Heart left ventricle (tissue), 16 donors: Measurements from ENCODE around the gene FHIP2A. TPM values are rescaled to one million over a fixed set of nuclear protein-coding genes. Genes with fewer than 3 reads are reported as not detected.
"Not testable (repeated sequence)": the region's sequence is repeated elsewhere in the genome, so short reads cannot be mapped to it uniquely, and the experiment has no call there.

Experiments used
- ATAC-seq, 4 donors: fragments of 200-7000 bp; cut with Tn5 transposase; one replicate each; pipeline ENCODE4 v1.9.1; 2020 to 2022; ENCODE audit warnings: moderate library complexity in 4 of 4, mild to moderate bottlenecking in 3 of 4, moderate number of reproducible peaks in 1 of 4
- DNase-seq, 5 donors: peaks; one replicate each; pipeline ENCODE4 v3.0.0-alpha.2; 2020
- H3K27ac ChIP-seq, 12 donors: fragments of 200-600 bp; sonication (generic) in 4 of 12; one replicate each; pipeline versions ENCODE4 v1.5.0 to v1.8.0; 2016 to 2022; ENCODE audit warnings: mild to moderate bottlenecking in 2 of 12
- H3K27me3 ChIP-seq, 9 donors: fragments of 200-600 bp; sonication (generic) in 2 of 9; one replicate each; pipeline versions ENCODE4 v1.5.1 to v1.8.0; 2016 to 2022; ENCODE audit warnings: mild to moderate bottlenecking in 3 of 9
- H3K36me3 ChIP-seq, 9 donors: fragments of 200-600 bp; sonication (generic) in 2 of 9; one replicate each; pipeline versions ENCODE4 v1.5.0 to v1.8.0; 2018 to 2022; ENCODE audit warnings: mild to moderate bottlenecking in 2 of 9
- H3K4me1 ChIP-seq, 12 donors: fragments of 200-600 bp; sonication (generic) in 4 of 12; one replicate each; pipeline versions ENCODE4 v1.5.0 to v1.8.0; 2016 to 2022; ENCODE audit warnings: mild to moderate bottlenecking in 3 of 12
- H3K4me3 ChIP-seq, 12 donors: fragments of 200-600 bp; sonication (generic) in 4 of 12; one replicate each; pipeline versions ENCODE4 v1.5.0 to v1.8.0; 2017 to 2022; ENCODE audit warnings: mild to moderate bottlenecking in 9 of 12, moderate library complexity in 4 of 12
- H3K9me3 ChIP-seq, 12 donors: fragments of 200-600 bp; sonication (generic) in 4 of 12; one replicate each; pipeline versions ENCODE4 v1.5.0 to v1.8.0; 2016 to 2022; ENCODE audit warnings: mild to moderate bottlenecking in 1 of 12
- CTCF ChIP-seq, 12 donors: fragments of 200-600 bp; sonication (generic) in 4 of 12; IDR thresholded peaks; one replicate each; pipeline versions ENCODE4 v1.5.0 to v1.8.0; 2018 to 2022; ENCODE audit warnings: antibody characterized with exemption in 12 of 12, mild to moderate bottlenecking in 5 of 12
- POLR2A ChIP-seq, 2 donors: fragments of 450-650 bp; IDR thresholded peaks; one replicate each; pipeline ENCODE4 v1.6.1; 2017; ENCODE audit warnings: antibody characterized with exemption in 2 of 2, mild to moderate bottlenecking in 2 of 2, moderate library complexity in 2 of 2
- WGBS, 4 donors: extraction: QIAGEN DNeasy Blood & Tissue Kit in 2 of 4; methylation state at CpG; one replicate each; pipeline versions ENCODE4 v1.1.5 to v1.1.7; 2013 to 2018; 5-methylcytosine and 5-hydroxymethylcytosine counted together
- intact Hi-C, 10 donors: fragments of 100-400 bp; cut with DNase I; formaldehyde crosslinking; loops; one replicate each; pipeline versions ENCODE4 v1.11.1 to v1.14.2; 2022
- polyA plus RNA-seq, 2 donors: library from polyadenylated mRNA; stranded (reverse); fragments of 200-250 nt; gene quantifications; one replicate each; pipeline ENCODE4 v1.2.3, GENCODE V29; 2013
- total RNA-seq, 9 donors: library from RNA; depleted of rRNA in 2 of 9; stranded (reverse); fragments of >200 nt in 2 of 9; fragmentation: NEBNext Ultra II Directional in 3 of 9; extraction: Animal tissue kit (Norgen Biotek cat#: 25700) in 3 of 9; gene quantifications; one replicate each; pipeline versions ENCODE4 v1.1.0 to v1.2.4, GENCODE V29; 2016 to 2023
- donor health status: ischemic (EF 13 %, LVEDD 7.1; RV severe dilation, severe dysfunction).
- donor health status: healthy with polysubstance abuse.
- donor health status: DM: no; HTN: yes; CAD: no.
- donor health status: DM: no; HTN: no; CAD: no.
- donor health status: ischemic (EF 25% LVEDD 6.9; RV normal size, moderate dysfunction).
- donor health status: ischemic (EF 25% LVEDD 5.7; RV mildly dilated, moderate dysfunction).
- donor health status: healthy.
- donor health status: DM: yes; HTN: yes; CAD: no.
- donor health status: ischemic (EF 35%, LVEDD 5.7; RV mildly dilated, moderate dysfunction).
- donor health status: nonischemic (EF 11% LVEDD 7.7; RV severe dilation, severe dysfunction).
- donor health status: DM: yes; HTN: yes; CAD: no.
- donor health status: PGD.
- donor health status: ischemic (EF 29% LVEDD 5.4; RV normal size, mild dysfunction).
- donor health status: nonischemic (EF 23%, LVEDD 6.1; RV moderate dilation, normal function).

The FHIP2A gene
- total and polyA plus RNA-seq, 11 donors = 4.8 to 34.9 (median 27.8) TPM

- intact Hi-C loops = loop anchor here in 9 of 10 donors (2.0 to 10.0 kb wide), 9 partner anchors 71 to 481 kb away; no protein-coding TSS in a partner anchor
- Histone ChIP-seq H3K9me3 (no peaks in the 10 kb centered on the region), H3K36me3 (no peaks in the 10 kb centered on the region), H3K4me1 (peaks cover 0 to 40% (median 11%) of the 10 kb centered on the region in 12 donors), H3K27me3 (no peaks in the 10 kb centered on the region), H3K4me3 (no peak overlapping the region), H3K27ac (peak overlapping the region in 5 of 12 donors; percentile 2 to 20 (median 14))
- no peak for TF ChIP-seq POLR2A (IDR thresholded peaks at IDR 0.05)
- TF ChIP-seq CTCF (IDR thresholded peaks at IDR 0.05) = no peak
- peak in 2 of 4 donors; percentile 59 to 72 for ATAC-seq
- DNase-seq = peak in 2 of 5 donors; percentile 31 to 38
- WGBS, 4 donors = 54 to 73% (median 64%) methylated on average over 7 of the region's 7 CpGs
Measured at GRCh38 chr10:114783686-114784085, 37.9 kb upstream of the FHIP2A start.

- H3K9me3 ChIP-seq, H3K4me3 ChIP-seq, H3K36me3 ChIP-seq, H3K27ac ChIP-seq, H3K27me3 ChIP-seq, DNase-seq: not testable (repeated sequence)
- H3K4me1 ChIP-seq = peaks cover 0 to 20% (median 0%) of the 10 kb centered on the region in 12 donors
- peak; percentile 61 to 84 (median 76) for TF ChIP-seq CTCF (IDR thresholded peaks at IDR 0.05)
- intact Hi-C loops = loop anchor here in 7 of 10 donors (1.0 to 10.0 kb wide), 7 partner anchors 235 to 484 kb away; no protein-coding TSS in a partner anchor
- WGBS, 4 donors = 53 to 64% (median 54%) methylated on average over 8 to 9 of the region's 9 CpGs
- peak; percentile 69 to 86 (median 85) for ATAC-seq
Measured at GRCh38 chr10:114786492-114786891, 35.1 kb upstream of the FHIP2A start.

GRCh38 chr10:114787131-114787530 is 34.4 kb upstream of the FHIP2A start:
- H3K4me1 ChIP-seq = peaks cover 0 to 20% (median 0%) of the 10 kb centered on the region in 12 donors
- DNase-seq, H3K27me3 ChIP-seq, ATAC-seq, H3K27ac ChIP-seq, H3K4me3 ChIP-seq, H3K9me3 ChIP-seq, H3K36me3 ChIP-seq: not testable (repeated sequence)
- intact Hi-C loops = loop anchor here in 6 of 10 donors (2.0 to 10.0 kb wide), 6 partner anchors 236 to 485 kb away; no protein-coding TSS in a partner anchor
- WGBS, 4 donors = 90 to 96% (median 93%) methylated on average over 12 to 26 of the region's 30 CpGs; no CpG with 5 or more reads in 1 of the 4 donors

GRCh38 chr10:114791768-114792167 is 29.8 kb upstream of the FHIP2A start:
- Histone ChIP-seq H3K4me1 (no peaks in the 10 kb centered on the region), H3K9me3 (no peaks in the 10 kb centered on the region), H3K27ac (no peak overlapping the region), H3K4me3 (no peak overlapping the region), H3K36me3 (no peaks in the 10 kb centered on the region), H3K27me3 (no peaks in the 10 kb centered on the region)
- no peak for TF ChIP-seq POLR2A (IDR thresholded peaks at IDR 0.05)
- WGBS, 4 donors = 93 to 98% (median 96%) methylated on average over 3 of the region's 3 CpGs
- ATAC-seq (no peak), DNase-seq (no peak)
- intact Hi-C loops = loop anchor here in 2 of 10 donors (5.0 to 10.0 kb wide), 3 partner anchors 244 to 487 kb away; no protein-coding TSS in a partner anchor

GRCh38 chr10:114795039-114795438 is 26.5 kb upstream of the FHIP2A start:
- intact Hi-C loops = loop anchor here in 2 of 10 donors (5.0 to 10.0 kb wide), 3 partner anchors 328 to 490 kb away; no protein-coding TSS in a partner anchor
- no peak for TF ChIP-seq POLR2A (IDR thresholded peaks at IDR 0.05)
- TF ChIP-seq CTCF (IDR thresholded peaks at IDR 0.05) = no peak

More at GRCh38 chr10:114795039-114795438, 26.5 kb upstream of the FHIP2A start:
- no peaks in the 10 kb centered on the region for H3K9me3 ChIP-seq
- WGBS, 4 donors = 95 to 97% (median 96%) methylated on average over 3 of the region's 3 CpGs
- no peaks in the 10 kb centered on the region for H3K36me3 ChIP-seq
- H3K27me3 ChIP-seq = no peaks in the 10 kb centered on the region
- no peaks in the 10 kb centered on the region for H3K4me1 ChIP-seq
- H3K4me3 ChIP-seq = no peak overlapping the region
- DNase-seq = no peak
- H3K27ac ChIP-seq = no peak overlapping the region
- no peak for ATAC-seq
